ENCODE measurements around the gene NR3C2. TPM values are rescaled to one million over a fixed set of nuclear protein-coding genes. Genes with fewer than 3 reads are reported as not detected.

The NR3C2 gene
- polyA plus RNA-seq, 1 of the 3 experiments (the other 2 are of a cell fraction) = 0.02 TPM

- H3K4me1 ChIP-seq (ENCODE audit: control insufficient read depth in 1 of 2, insufficient read depth in 2 of 2, low read depth in 1 of 2, low read length in 1 of 2) = no peaks in the 10 kb centered on the region
- H3F3A ChIP-seq (replicated peaks; ENCODE audit: insufficient read depth) = no peaks in the 10 kb centered on the region
- no peak overlapping the region for H2AFZ ChIP-seq (ENCODE audit: low read depth)
- 44% methylated on average over 4 of the region's 4 CpGs for WGBS (ENCODE audit: low lambda C conversion rate)
- DNase-seq = no peak
- POLR2A ChIA-PET = no interaction called here
- no peak overlapping the region for H3K27ac ChIP-seq (ENCODE audit: low read depth in 2 of 2, low read length in 1 of 2)
- no peaks in the 10 kb centered on the region for H4K20me1 ChIP-seq (ENCODE audit: insufficient read depth)
- no peak overlapping the region for H3K4me2 ChIP-seq
- H3K27me3 ChIP-seq (ENCODE audit: insufficient read depth) = no peaks in the 10 kb centered on the region
- TF ChIP-seq JUND (IDR thresholded peaks at IDR 0.05) (no peak), PBX3 (IDR thresholded peaks at IDR 0.05) (no peak), MEF2A (IDR thresholded peaks at IDR 0.05; ENCODE audit: borderline replicate concordance, low read depth) (no peak), EP300 (IDR thresholded peaks at IDR 0.05; ENCODE audit: borderline replicate concordance in 1 of 2, low read depth in 1 of 2, low read length in 1 of 2) (no peak), IRF3 (IDR thresholded peaks at IDR 0.05; ENCODE audit: low read depth, low read length) (no peak), RFX5 (IDR thresholded peaks at IDR 0.05; ENCODE audit: low read length) (no peak)
- no peaks in the 10 kb centered on the region for H3K79me2 ChIP-seq (ENCODE audit: insufficient read depth)
- H3K4me3 ChIP-seq (ENCODE audit: low read depth in 2 of 2, low read length in 1 of 2) = no peak overlapping the region
- no peaks in the 10 kb centered on the region for H3K9me2 ChIP-seq
- CTCF ChIA-PET = no interaction called here
- H3K9ac ChIP-seq = no peak overlapping the region
- H3K36me3 ChIP-seq (replicated peaks in 1 of 2; ENCODE audit: control insufficient read depth in 1 of 2, insufficient read depth in 2 of 2, low read length in 1 of 2) = no peaks in the 10 kb centered on the region
- no peaks in the 10 kb centered on the region for H3K9me3 ChIP-seq
Measured at GRCh38 chr4:148151806-148152205, 290.4 kb downstream of the NR3C2 start.

GRCh38 chr4:148145475-148145874 is 296.7 kb downstream of the NR3C2 start:
- CTCF ChIA-PET = interaction anchor here (1.0 kb wide), 1 partner anchor 162 kb away, joined by 3 read pairs; no protein-coding TSS in a partner anchor
- no peaks in the 10 kb centered on the region for H4K20me1 ChIP-seq (ENCODE audit: insufficient read depth)
- no peaks in the 10 kb centered on the region for H3K4me1 ChIP-seq (ENCODE audit: control insufficient read depth in 1 of 2, insufficient read depth in 2 of 2, low read depth in 1 of 2, low read length in 1 of 2)
- H3K36me3 ChIP-seq (replicated peaks in 1 of 2; ENCODE audit: control insufficient read depth in 1 of 2, insufficient read depth in 2 of 2, low read length in 1 of 2) = no peaks in the 10 kb centered on the region
- TF ChIP-seq YY1 (IDR thresholded peaks at IDR 0.05; ENCODE audit: low read depth) = no peak
- no peak for TF ChIP-seq EP300 (IDR thresholded peaks at IDR 0.05; ENCODE audit: borderline replicate concordance in 1 of 2, low read depth in 1 of 2, low read length in 1 of 2)
- TF ChIP-seq MAX (IDR thresholded peaks at IDR 0.05; ENCODE audit: low read depth) = no peak
- no peak for TF ChIP-seq SMC3 (IDR thresholded peaks at IDR 0.05; ENCODE audit: low read depth, low read length)
- TF ChIP-seq JUND (IDR thresholded peaks at IDR 0.05) = no peak
- TF ChIP-seq NRF1 (IDR thresholded peaks at IDR 0.05; ENCODE audit: low read depth, low read length) = no peak
- no peak for TF ChIP-seq ZBTB33 (IDR thresholded peaks at IDR 0.05; ENCODE audit: borderline replicate concordance, low read depth)
- TF ChIP-seq SIN3A (IDR thresholded peaks at IDR 0.05; ENCODE audit: borderline replicate concordance, low read depth, low read length) = no peak
- TF ChIP-seq MXI1 (IDR thresholded peaks at IDR 0.05; ENCODE audit: low read depth, low read length) = no peak
- no peak for TF ChIP-seq CHD2 (IDR thresholded peaks at IDR 0.05; ENCODE audit: low read length, partially characterized antibody)
- TF ChIP-seq IRF3 (IDR thresholded peaks at IDR 0.05; ENCODE audit: low read depth, low read length) = no peak
- no peak for TF ChIP-seq GABPA (IDR thresholded peaks at IDR 0.05; ENCODE audit: low read depth)
- TF ChIP-seq EZH2phosphoT487 (IDR thresholded peaks at IDR 0.05; ENCODE audit: borderline replicate concordance, low read depth) = no peak
- DNase-seq = no peak
- H3K9me3 ChIP-seq = no peaks in the 10 kb centered on the region
- H3F3A ChIP-seq (replicated peaks; ENCODE audit: insufficient read depth) = no peaks in the 10 kb centered on the region
- H3K27me3 ChIP-seq (ENCODE audit: insufficient read depth) = no peaks in the 10 kb centered on the region
- no peak overlapping the region for H3K9ac ChIP-seq
- H3K79me2 ChIP-seq (ENCODE audit: insufficient read depth) = no peaks in the 10 kb centered on the region
- no peak overlapping the region for H3K4me3 ChIP-seq (ENCODE audit: low read depth in 2 of 2, low read length in 1 of 2)
- H3K27ac ChIP-seq (ENCODE audit: low read depth in 2 of 2, low read length in 1 of 2) = no peak overlapping the region
- H3K4me2 ChIP-seq = no peak overlapping the region
- POLR2A ChIA-PET = no interaction called here
- H3K9me2 ChIP-seq = no peaks in the 10 kb centered on the region
- 64% methylated on average over 6 of the region's 6 CpGs for WGBS (ENCODE audit: low lambda C conversion rate)
- no peak overlapping the region for H2AFZ ChIP-seq (ENCODE audit: low read depth)

All from SK-N-SH (cell line).